NCI-H345 treated with DMSO at 0.1 percent for 48 hours (cell line): ENCODE measurements around the gene DNAH1.

Source experiments
- DNase-seq: peaks from one replicate; lab custom pipeline; 2025; ENCODE audit not compliant: unreplicated experiment; lab: John Stamatoyannopoulos, UW

Gene DNAH1

DNA sequence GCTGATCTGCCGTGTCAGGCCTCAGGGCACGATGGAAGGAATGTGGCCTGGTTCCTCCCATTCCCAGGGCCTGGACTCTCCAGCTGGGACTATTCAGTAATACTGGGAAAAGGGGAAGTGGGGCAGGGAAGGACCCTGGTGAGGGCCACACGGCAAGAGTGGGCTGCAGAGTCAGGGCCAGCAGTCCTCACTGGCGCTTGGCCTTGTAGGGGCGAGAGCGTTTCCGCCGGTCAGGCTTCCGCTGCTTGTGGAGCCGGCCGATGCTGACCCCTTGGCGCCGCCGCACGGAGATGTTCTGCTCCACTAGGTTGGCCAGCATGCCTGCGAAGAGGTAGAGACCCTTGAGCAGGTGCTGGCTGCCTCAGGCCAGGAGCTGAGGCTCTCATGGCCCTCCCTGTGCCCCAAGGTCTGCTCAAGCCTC lies 86.0 kb downstream of the DNAH1 start:
- no peak for DNase-seq

- DNase-seq = no peak
These were observed 86.7 kb downstream of the DNAH1 start for GRCh38 chr3:52402706-52403270.

- DNase-seq = no peak
These were observed 87.2 kb downstream of the DNAH1 start for GRCh38 chr3:52403271-52403841.

- no peak for DNase-seq
These were observed 87.8 kb downstream of the DNAH1 start for GRCh38 chr3:52403955-52404354.

GRCh38 chr3:52404391-52404790 lies 88.3 kb downstream of the DNAH1 start:
- DNase-seq = no peak

DNA sequence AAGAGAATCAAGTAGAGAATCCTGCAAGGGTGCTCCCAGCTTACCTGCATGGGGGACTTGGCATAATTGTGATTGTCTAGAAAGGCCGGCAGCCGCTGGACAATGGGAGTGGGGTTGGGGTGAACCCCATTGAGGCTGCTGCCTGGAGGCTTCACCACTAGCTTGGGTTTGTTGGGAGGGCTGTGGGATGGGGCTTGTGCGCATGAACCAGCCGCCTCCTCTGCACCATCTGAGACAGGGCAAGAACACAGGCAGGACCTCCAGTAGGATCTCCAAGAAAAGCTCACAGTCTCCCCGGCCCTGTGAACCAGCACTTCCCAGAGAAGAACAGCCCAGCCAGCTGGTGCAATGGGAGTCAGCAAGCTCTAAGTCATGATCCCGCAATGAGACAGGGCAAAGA lies 88.9 kb downstream of the DNAH1 start:
- no peak for DNase-seq

DNA sequence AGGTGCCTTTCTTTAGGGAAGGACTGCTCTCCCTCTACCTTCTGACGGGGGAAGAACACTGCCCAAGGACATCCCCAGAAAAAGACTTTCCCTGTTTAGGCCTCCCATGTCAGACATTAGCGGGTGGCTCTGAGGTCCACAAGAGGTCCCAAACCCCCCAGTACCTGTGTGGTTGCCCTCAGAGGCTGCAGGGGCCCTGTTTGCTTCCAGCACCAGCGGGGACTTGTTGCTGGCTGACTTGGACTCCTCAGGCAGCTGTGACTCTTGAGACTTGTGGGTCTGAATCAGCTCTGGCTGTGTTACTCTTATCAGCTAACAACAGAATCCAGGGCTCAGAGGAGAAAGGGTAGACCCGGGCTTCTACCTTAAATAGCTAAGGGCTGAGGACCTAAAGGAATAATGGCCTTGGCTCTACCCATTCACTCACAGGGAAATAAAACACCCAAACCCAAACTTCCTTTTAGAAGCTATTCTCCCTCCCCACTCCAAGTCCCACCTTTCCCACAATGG lies 89.5 kb downstream of the DNAH1 start:
- no peak for DNase-seq

DNA sequence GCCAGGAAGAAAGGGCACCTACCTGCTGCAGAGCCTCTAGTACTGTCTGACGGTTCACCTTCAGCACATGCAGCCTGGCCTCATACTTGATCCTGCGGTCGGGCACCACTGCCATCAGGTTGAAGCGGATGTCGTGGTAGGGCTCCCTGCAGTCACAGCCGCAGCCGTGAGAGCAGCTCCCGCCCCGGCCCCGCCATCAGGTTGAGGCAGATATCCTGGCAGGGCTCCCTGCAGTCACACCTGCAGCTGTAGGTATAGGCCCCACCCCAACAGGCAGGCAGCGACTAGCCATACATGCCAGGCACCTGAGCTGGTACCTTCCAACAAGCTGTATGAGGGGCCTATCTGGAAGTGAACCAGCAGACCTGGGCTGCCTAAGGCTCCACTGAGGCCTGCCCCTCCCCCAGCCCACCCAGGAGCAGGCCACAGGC lies 90.1 kb downstream of the DNAH1 start:
- DNase-seq = no peak

DNA sequence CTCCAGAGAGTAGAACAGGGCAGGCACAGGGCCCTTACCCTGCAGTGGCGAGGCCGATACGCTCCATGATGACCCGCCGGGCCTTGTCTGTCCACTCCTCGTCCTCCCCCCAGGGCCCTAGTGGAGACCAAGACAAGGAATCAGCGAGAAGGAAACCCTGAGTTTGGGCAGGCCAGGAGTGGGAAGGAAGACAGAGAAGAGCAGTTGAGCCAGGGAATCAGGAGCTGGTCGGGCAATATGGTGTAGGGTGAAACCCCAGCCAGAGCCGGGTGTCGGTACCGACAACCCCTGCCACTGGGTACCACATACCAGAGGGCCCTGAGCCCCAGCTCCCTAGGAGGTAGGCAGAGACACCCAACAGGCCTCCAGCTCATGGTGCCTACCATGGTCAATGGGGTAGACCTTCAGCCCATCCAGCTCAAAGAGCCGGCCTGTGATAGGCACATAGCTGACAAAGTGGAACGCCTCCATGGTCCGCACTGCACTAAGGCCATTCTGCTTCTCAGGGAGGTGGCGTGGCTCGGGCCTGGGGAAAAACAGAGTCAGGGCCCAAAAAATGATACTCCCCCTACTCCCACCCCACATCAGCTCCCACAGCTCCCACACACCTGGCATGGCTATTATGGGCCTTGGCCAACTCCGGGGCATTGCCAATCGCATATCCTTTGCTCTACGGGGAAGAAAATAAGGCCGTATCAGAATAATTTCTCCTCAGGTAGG lies 90.8 kb downstream of the DNAH1 start:
- no peak for DNase-seq

GRCh38 chr3:52407779-52408178 lies 91.7 kb downstream of the DNAH1 start:
- no peak for DNase-seq

DNA sequence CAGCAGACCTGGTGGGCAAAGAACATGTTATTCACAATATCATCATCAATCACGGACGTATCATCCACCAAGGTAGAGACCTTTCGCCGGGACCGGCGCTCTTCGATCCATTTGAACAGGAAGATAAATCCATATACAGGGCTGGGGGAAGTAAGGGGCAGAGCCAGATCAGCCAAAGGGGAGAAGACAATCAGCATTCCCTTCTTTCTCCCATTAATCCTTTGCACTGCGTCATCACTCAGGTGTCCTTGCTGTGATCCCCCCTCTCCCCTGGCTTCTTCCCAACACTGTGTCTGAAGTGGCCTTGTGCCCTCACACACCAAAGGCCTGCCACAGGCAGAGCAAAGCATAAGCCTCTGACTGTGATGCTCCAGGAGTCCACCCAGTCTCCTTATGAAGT lies 92.3 kb downstream of the DNAH1 start:
- no peak for DNase-seq

DNA sequence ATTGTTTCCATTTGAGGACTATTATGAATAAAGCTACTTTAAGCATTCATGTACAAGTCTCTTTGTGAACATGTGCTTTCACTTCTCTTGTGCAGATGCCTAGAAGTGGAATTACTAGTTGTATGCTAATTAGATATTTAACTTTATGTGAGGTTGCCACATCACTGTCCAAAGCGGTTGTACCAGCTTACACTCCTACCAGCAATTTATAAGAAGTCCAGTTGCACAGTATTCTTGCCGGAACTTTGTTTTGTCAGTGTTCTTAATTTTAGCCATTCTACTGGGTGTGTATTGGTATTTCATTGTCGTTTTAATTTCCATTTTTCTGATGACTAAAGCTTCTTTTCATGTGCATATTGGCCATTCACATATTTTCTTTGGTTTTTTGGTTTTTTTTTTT lies 99.7 kb downstream of the DNAH1 start:
- no peak for DNase-seq

DNA sequence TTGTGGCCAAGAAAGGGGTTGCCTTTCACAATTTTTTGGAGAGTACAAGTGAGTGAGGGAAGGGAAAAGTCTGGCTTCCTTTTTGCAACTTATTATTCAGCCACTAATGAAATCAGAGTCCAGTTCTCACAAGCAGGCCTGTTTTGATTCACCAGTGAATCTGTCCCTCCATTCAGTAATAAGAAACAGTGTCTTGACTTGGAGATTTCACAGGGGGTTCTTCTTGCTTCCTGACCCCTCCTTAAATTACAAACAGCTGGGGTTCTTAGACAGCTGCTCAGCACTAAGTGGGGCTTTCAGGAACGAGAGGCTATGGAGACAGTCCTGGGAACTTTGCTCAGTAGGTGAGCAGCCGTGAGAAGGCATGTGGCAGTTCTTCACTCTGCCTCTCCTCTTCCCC lies 104.3 kb downstream of the DNAH1 start:
- no peak for DNase-seq

DNA sequence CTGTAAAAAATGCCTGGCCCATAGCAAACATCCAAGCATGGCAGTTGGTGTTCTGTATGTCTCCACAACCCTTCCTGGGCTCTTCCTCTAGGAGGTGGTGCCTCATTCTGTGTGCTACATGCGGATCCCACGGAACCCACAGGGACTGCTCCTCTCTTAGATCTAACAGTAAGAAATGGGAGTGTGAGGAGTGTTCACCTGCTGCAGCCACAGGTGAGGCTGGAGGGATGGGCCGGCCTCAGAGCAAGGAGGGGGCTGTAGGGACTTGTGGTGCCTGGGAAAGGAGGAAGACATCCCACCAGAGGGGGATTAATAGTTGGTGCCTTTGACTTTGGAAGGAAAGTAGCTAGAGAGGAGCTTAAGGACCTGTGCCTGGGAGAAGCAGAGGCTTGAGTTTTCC lies 106.5 kb downstream of the DNAH1 start:
- DNase-seq = no peak

- no peak for DNase-seq
These were observed 107.1 kb downstream of the DNAH1 start for GRCh38 chr3:52423173-52423572.

GRCh38 chr3:52428151-52429005 lies 112.3 kb downstream of the DNAH1 start:
- peak; percentile 15 for DNase-seq

- no peak for DNase-seq
These were observed 112.9 kb downstream of the DNAH1 start for GRCh38 chr3:52429031-52429430.

GRCh38 chr3:52429779-52430415 lies 113.8 kb downstream of the DNAH1 start:
- no peak for DNase-seq

DNA sequence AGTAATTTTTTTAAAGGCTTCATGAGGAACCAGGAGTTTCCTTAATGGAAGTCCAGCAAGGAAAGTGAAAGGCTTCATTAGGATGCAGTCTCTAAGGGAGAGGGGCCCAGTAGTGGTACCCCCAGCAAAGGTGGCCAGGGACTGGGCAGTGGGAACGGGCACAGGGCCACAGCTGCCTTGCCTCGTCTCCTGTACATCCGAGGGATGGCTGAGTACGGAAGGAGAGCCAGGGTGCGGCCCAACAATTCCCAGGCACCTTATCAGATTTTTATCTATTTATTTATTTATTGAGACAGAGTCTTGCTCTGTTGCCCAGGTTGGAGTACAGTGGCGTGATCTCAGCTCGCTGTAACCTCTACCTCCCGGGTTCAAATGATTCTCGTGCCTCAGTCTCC lies 114.3 kb downstream of the DNAH1 start:
- DNase-seq = no peak

DNA sequence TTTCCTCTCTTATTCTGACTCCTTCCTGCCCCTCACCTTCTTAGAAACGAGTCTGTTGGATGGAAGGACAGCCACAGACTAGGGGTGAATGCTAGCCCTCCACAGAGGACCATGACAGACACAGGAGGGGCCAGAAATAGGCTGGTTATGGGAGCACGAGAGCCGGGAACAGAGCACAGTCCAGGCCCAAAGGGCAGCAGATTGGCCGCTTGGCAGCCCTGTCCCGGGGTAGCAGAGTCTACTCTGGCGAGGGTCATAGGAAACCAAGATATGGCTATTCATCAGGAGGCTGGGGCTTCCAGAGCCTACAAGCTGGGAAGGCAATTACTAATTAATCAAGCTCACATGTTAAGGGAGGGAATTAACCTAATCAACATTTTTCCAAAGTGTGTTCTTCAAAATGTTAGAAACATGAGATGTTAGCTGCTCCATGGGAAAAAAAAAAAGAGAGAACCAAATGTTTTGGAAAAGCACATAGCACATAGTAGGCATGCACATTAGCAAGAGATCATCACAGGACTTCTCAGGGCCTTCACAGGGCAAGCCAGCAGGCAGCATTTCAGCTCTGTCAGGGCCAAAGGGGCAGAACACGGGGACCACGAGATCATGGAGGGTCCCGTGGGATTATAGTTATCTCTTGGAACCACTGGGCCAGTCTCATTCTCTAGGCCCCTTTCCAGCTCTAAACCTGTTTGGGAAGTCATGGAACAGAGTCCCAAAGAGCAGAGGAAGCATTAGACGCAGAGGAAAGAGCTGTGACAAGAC lies 115.5 kb downstream of the DNAH1 start:
- no peak for DNase-seq
